Stimulated activated CD4-positive, alpha-beta T cell treated with anti-CD3 and anti-CD28 coated beads, Interleukin-15, amount 100 ng/mL, for 48 hours (primary cell): Measurements from ENCODE around the gene ABCA3.

Experiments
- DNase-seq, 2 donors: peaks; one replicate each; pipeline ENCODE4 v3.0.0-alpha.2; 2020; ENCODE audit warnings: low read depth in 2 of 2

ABCA3 gene

DNA sequence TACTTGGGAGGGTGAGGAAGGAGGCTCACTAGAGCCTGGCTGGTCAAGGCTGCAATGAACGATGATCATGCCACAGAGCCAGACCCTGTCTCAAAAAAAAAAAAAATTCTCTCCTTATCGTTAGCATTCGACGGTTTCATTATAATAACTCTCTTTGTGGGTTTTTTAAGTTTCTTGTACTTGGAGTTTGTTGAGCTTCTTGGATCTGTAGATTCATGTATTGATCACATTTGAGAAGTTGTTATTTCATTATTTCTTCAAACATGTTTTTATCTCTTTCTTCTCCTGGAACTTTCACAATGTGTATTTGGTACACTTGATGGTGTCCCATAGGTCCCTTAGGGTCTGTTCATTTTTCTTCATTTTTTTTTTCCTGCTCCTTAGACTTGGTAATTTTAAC is 16.8 kb upstream of the ABCA3 start:
- DNase-seq = no peak

DNA sequence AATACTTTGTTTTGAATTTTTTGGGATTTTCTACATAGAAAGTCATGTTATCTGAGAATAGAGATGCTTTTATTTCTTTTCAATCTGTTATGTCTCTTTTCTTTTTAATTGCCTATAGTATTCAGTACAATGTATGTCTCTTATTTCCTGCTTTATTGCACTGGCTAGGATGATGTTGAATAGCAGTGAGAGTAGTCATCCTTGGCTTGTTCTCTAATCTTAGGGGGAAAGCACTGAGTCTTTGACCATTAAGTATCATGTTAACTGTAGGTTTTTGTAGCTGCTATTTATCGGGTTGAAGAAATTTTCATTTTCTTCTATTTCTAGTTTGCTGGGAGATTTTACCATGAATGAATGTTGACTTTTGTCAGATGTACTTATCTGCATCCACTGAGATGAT is 10.0 kb upstream of the ABCA3 start:
- no peak for DNase-seq

DNA sequence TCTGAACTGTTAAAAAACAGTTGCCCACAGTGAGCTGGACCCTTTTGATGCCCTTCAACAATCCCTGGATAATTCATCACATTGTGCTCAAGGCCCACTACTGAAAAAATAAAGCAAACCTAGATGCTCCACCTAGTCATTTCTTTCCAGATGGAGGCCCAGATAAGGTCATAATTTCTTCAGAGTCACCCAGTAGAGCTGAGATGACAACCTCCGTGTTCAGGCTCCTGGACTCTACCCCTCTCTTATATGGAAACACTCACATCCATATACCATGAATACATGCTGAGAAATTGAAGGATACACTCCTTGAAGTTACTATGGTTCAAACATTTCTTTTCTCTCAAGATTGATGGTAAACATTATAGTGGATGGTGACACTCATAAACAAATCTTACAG is 2.7 kb upstream of the ABCA3 start:
- DNase-seq = no peak

DNA sequence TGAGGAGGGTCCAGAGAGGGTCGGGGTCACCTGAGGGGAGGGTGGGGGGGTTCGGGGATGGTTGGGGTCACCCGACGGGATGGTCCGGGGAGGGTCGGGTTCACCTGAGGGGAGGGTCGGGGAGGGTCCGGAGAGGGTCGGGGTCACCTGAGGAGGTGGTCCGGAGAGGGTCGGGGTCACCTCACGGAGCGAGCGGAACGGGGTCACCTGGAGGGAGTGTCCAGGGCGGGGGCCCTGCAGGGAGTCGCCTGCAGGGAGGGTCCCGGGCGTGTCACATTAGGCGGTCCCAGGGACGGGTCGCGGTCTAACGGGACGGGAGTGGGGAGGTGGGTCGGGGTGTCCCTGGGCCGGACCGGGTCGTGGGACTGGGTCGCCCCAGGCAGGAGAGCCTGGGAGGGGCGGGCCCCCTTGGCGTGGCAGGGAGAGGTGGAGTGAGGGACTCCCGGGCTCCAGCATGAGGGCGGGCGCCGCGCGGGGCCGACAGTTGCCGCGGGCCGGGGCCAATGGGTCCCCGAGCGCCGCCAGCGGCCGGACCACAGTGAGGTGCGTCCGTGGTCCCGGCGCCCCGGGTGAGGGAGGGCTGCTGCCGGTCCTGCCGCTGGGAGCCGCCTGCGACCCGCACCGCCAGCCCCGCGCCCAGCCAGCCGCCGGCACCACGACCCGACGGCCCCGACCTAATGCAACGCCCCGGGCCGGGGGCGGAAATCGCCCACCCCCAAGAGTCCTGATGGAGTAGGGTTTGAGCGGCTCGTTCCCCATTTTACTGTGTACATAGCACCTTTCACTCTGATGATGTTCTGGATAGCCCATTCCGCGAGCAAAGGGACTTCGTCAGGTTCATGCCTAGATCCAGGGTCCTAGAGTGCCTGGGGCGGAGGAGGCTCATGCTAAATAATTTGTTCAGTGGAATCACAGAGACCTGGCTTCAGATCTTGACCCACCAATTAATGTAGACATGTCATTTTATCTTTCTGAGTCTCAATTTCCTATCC is 1.2 kb upstream of the ABCA3 start:
- DNase-seq = no peak

DNA sequence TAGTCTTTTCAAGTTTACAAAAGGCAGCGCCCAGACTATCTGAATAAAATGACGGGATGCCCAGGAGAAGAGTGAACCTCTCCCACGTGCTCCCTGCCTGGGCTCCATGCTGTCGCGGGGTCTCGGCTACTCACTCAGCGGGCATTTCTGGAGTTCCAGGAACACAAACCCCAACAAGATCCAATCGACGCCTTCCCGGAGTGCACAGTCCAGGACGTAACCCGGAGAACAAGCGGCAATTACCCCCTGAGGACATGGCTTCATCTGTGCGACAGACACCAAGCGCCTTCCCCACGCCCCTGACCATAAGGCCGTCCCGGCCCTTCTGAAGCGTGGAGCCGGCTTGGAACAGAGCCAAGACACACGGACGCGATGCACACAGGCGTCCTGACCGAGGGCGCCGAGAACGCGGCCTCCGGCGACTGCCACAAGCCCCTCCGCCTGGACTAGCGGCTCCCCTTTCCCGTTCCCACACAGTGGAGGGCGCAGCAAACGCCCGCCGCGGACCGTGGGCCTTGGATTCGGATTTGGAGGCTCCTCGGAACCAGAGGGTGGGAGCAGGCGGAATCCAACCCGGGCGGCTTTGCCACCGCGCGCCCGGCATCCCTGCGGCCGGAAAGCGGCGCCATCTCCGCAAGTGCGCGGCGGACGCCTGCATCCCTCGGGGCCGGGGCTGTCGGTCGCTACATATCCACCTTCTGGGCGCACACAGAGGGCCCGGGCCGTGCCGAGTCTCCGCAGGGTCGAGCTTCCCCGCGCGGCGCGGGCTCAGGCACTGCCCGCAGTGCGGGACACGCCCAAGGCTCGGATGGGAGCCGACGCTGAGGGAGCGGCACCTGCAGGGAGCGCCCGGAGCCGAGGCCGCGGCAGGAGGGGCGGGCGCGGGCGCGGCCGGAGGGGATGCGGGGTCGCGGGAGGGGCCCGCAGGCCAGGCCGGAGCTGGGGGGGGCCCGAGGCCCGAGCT is 725 bp downstream of the ABCA3 start:
- peak in 1 of 2 donors; percentile 17 for DNase-seq

DNA sequence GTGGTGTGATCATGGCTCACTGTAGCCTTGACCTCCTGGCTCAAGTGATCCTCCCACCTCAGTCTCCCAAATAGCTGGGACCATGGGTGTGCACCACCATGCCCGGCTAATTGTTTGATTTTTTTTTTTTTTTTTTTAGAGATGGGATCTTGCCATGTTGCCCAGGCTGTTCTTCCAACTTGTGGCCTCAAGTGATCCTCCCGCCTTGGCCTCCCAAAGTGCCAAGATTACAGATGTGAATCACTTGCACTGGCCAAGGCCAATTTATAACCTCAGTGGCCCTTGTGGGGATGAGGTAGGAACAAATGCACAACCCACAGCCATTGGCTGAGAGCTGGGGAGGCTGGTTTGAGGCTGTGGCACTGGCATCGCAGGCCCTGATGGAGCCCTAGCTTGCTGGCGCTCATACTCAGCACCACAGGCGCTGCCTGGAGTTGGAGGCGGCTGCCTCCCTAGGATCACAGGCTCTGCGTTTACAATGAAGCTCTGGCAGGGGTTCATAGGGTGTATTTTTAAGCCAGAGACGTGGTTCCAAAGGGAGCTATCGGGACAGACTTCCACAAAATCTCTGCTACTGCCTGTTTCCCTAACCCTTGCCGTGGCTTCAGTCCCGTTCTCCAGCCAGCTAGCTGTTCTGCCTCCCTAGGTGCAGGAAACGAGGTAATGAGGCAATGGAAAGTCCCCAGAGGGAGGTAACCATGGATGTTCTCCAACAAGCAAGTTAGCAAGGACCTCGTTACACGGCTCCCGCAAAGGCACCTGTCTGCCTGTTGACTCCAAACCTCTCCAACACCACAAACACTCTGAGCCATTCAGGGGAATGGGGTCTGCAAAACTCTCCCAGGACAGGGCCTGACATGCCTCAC is 2.9 kb downstream of the ABCA3 start:
- DNase-seq = no peak

DNA sequence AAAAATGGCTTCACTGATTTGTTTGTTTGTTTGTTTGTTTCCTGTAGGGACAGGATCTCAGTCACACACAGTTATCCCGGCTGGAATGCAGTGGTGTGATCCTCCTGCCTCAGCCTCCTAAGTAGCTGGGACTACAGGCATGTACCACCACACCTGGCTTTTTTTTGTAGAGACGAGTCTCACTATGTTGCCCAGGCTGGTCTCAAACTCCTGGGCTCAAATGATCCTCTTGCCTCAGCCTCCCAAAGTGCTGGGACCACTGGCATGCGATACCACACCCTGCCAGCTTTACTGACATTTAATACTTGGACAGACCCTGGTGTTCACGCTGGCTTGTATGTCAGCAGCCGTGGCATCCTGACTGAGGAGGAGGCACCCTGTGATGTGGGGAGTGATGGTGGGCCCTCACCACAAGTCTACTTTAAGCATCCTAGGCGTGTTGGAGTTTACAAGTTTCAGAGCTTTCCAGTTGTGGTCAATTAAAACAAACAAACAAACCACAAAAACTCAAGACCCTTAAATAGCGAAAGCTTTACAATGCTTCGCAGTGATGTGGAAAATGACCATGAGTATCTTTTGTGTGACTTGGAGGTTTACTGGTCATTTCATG is 5.1 kb downstream of the ABCA3 start:
- no peak for DNase-seq

DNA sequence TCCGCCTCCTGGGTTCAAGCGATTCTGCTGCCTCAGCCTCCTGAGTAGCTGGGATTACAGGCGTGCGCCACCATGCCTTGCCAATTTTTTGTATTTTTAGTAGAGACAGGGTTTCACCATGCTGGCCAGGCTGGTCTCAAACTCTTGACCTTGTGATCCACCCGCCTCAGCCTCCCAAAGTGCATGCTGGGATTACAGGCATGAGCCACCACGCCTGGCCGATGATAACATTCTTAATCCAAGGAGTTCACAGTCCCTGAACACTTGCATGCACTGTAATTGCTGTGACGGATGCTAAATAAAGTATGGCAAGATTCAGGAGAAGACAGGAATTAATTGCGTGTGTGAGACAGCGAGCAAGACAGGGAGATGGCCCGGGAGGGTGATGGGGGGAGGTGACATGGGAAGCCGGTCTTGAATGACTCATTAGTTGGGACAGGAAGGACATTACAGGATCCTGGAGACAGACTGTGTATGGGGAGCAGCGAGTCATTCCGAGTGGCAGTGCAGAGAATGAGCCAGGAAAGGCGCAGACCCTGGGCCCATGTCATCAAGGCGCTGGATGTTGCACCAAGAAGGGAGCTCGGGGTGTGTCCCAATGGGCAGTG is 6.7 kb downstream of the ABCA3 start:
- no peak for DNase-seq

DNA sequence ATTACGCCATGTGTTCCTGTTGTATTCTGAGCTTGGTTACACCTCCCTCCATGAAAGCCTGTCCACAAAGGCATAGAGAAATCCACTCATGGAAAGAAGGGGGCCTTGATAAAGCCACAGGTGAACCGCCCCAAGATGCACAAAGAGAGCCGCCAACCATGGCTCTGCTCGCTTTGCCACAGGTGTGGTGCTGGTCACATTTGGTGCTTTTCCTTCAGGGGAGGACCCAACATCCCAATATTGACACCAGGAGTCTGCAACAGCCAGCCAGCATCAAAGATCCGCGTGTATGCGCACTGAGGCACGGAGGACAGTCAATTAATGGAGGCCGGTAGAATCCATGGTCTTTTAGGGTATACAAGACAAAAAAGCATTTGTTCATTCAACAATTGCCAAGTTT is 7.3 kb downstream of the ABCA3 start:
- DNase-seq = no peak

DNA sequence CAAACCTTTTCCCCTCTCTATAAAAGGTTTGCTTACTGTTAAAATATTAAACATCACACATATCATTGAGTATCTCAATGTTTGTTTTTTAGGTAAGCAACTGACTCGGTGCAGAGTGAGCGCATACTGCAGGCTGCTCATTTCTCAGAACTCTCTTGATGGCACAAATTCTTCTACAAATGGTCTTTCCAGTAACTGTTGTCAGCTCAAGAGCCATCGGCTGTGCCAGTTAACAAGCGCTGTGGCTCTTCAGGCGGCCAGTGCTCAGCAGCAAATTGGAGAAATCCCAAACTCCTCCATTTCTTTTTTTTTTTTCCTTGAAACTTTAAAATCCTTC is 8.6 kb downstream of the ABCA3 start:
- no peak for DNase-seq

DNA sequence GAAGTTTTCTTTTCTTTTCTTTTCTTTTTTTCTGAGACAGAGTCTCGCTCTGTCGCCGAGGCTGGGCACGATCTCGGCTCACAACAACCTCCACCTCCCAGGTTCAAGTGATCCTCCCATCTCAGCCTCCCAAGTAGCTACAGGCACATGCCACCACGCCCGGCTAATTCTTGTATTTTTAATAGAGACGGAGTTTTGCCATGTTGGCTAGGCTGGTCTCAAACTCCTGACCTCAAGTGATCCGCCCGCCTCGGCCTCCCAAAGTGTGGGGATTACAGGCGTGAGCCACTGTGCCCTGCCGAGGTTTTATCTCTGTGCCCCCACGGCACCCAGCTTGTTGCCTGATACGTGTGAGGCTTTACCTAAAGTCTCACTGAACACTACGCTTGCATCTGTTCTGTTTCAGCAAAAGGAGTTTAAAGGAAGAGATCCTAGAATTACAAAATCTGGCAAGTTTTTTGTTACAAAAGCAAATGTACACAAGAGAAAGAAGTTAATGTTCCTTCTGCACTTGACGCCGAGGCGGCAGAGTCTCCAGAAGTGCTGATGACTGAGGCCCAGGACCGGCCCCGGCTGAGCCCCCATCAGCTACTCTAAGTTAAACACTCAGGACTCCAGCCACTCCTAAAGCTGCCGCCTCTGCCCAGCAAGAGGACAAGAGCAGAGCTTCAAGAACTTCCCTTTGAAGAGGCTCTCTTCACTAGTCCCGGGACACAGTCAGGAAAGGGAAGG is 9.2 kb downstream of the ABCA3 start:
- DNase-seq = no peak

DNA sequence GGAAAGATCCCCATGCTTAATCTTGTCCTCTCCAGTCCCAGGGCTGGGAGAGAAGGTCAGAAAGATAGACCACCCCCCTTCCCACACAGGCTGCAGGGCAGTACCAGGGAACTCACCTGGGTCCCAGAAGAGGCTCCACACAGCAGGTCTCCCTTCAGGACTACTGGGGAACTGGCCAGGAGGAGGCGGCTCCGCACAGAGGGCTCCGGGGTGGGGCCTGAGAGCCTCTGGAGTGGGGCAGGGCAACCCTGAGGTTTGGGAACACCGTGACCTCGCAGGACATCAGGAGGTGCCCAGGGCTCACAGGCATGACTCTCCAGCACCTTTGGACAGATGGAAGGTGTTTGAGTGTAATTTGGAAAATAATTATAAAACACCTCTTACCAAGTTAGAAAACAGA is 11.0 kb downstream of the ABCA3 start:
- DNase-seq = no peak

DNA sequence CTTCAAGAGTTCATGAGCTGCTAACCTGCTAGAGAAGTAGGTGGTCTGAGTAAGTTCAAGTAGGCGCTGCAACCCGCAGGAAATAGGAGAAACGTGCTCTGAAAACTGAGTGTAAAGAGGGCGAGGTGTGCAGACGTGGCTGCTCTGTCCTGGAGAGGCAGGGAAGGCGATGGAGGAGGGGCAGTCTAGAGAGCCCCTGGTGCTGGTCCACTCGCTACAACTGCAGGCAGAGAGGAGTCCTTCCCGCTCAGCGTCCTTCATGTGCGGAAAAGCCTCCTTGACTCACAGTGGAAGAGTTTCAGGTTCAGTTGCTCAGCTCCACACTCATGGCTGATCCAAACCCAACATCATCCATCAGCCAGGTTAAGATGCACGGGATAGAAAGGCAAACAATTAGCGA is 12.1 kb downstream of the ABCA3 start:
- no peak for DNase-seq

DNA sequence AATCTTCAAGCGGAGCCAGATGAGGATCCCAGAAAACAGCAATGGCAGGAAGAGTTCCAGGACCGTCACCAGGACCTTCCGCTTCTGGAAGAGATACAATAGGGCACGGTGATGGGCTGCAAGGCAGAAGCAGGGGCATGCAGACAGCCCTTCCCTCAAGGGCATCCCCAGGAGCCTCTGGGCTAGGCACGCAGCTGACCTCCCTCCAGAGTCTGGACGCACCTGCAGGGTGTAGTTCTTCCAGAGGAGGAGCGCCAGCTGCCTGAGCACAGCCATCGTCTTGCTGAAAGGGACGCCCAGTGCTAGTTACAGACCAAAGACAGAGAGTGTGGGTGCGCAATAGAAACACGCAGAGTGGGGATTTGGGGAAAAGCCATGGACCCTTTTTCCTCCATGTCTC is 14.3 kb downstream of the ABCA3 start:
- DNase-seq = no peak

DNA sequence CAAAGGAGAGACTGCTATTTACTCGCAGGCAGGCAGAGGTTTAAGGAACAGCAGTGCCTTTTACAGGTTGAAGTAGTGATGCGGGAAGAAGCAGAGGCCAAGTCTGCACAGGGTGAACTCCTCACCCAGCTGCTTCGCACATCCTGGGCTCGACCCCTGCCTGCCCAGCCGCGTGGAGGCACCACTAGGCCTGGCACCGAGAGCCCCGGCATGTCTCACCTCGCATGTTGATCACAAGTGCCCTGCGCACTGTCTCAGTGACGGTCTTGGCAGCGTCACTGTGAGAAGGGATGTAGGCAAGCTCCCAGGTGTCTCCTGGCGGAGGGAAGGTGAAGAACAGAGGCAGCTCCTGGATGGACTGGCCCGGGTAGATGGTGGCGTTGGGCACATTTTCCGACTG is 14.7 kb downstream of the ABCA3 start:
- no peak for DNase-seq

DNA sequence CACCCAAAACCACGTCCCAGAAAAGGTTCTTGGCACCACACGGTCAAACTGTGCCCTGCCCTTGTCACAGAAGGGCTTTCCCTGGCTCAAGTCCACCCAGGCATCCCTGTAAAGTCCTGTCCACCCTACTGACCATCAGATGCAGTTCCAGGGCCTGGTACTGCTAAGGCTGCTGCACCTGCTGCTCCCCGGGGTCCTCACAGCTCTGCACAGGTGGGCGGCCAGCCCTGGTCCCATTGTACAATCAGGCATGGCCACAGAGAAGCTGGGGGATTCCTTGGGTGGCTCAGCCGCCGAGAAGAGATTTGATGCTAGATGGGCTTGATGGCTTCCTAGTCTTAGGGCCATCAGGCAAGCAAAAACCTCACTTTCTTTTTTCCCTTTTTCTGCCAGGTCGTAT is 15.3 kb downstream of the ABCA3 start:
- no peak for DNase-seq

DNA sequence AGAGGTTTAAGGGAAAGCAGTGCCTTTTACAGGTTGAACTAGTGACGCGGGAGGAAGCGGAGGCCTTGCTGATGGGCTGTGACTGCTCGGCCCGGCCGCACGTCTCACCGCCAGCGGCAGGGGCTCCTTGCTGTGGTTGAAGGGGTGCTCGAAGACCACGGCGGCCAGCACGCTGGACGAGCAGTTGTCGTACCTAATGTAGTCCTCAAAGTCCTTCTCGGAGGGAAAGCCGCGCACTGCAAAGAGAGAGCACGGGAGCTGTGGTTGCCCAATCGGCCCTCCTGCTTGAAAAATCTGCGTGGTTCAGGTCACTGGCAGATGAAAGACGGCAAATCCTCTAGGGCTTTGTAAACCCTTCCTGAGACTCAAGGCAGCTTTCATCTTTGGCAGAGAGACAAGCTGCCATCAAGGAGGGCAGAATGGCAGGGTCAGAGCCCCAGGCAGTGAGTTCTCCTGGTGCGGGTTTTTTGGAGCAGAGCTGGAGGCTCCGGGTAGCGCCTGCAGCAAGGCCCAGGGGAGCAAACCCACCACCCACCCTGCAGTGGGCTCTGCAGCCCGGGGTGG is 16.1 kb downstream of the ABCA3 start:
- no peak for DNase-seq

DNA sequence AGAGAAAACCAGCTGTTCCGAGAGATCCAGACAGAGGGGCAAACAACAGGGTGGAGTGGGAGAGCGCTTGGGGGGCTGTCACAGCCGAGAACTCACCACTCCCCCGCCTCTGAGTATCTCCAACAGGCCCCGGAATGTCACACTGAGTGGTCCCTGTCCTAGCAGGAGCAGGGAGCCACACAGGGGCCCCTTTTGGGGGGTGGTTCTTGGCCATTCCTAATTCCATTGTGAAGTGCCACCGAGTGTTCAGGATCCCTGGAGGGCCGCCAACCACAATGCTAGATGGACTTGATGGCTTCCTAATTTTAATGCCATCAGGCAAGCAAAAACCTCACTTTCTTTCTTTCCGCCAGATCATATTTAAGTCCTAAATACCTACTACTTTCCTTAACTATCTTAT is 16.8 kb downstream of the ABCA3 start:
- no peak for DNase-seq

DNA sequence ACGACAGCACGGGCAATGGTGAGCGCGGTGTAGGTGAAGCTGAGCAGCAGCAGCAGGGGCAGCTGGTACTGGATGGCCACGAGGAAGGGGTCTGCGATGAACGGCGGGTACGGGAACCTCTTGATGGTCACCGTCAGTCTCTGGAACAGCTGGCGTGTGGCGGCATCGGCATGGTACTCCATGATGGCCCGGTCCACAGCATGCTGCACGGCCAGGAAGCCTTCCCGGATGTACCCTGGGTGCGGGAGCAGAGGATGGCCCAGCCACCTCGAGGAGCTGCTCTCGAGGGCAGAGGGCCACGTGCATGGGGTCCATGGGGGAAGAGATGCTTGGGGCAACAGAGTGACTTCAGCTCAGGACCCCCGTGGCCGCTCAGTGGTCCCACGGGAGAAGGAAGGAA is 20.9 kb downstream of the ABCA3 start:
- no peak for DNase-seq
